ENCODE results near the gene ACTR3C.

- TF ChIP-seq CTCF (IDR thresholded peaks at IDR 0.05; ENCODE audit: low read depth, low read length) = no peak
- no peak for TF ChIP-seq EZH2phosphoT487 (IDR thresholded peaks at IDR 0.05; ENCODE audit: low read depth)
Measured at GRCh38 chr7:150325110-150325611, 1.8 kb upstream of the ACTR3C start.
